H9 (cell line): ENCODE data around the gene ARAP1. TPM values are rescaled to one million over a fixed set of nuclear protein-coding genes. Genes with fewer than 3 reads are reported as not detected.

ENCODE experiments used
- DNase-seq: peaks from one replicate; pipeline ENCODE4 v3.0.0-alpha.2; 2017
- H2AFZ ChIP-seq: one replicate; pipeline ENCODE4 v1.6.1; 2013; ENCODE audit warnings: mild to moderate bottlenecking, low read length, control low read depth, moderate library complexity
- H2AK5ac ChIP-seq: 2 replicates; pipeline ENCODE4 v1.6.1; 2013; ENCODE audit warnings: low read length, control low read depth, mixed read lengths; ENCODE audit not compliant: insufficient read length
- H2BK120ac ChIP-seq: one replicate; pipeline ENCODE4 v1.6.1; 2013; ENCODE audit warnings: low read depth, mild to moderate bottlenecking, low read length, control low read depth, inconsistent platforms; ENCODE audit not compliant: poor library complexity, severe bottlenecking
- H2BK12ac ChIP-seq: 2 replicates; pipeline ENCODE4 v1.6.1; 2013; ENCODE audit warnings: low read length, control low read depth, mixed read lengths, low read depth; ENCODE audit not compliant: insufficient read length
- H2BK15ac ChIP-seq: 2 replicates; pipeline ENCODE4 v1.6.1; 2013; ENCODE audit warnings: low read depth, low read length, control low read depth
- H2BK20ac ChIP-seq: one replicate; pipeline ENCODE4 v1.6.1; 2013; ENCODE audit warnings: low read depth, mild to moderate bottlenecking, low read length, control low read depth, inconsistent platforms; ENCODE audit not compliant: poor library complexity, severe bottlenecking
- H2BK5ac ChIP-seq: 2 replicates; pipeline ENCODE4 v1.6.1; 2013; ENCODE audit warnings: low read length, control low read depth, mixed read lengths; ENCODE audit not compliant: insufficient read length
- H3K14ac ChIP-seq: 2 replicates; pipeline ENCODE4 v1.6.1; 2013; ENCODE audit warnings: low read length, control low read depth; ENCODE audit not compliant: insufficient read depth
- H3K18ac ChIP-seq: 2 replicates; pipeline ENCODE4 v1.6.1; 2013; ENCODE audit warnings: low read depth, mild to moderate bottlenecking, mixed read lengths, low read length, control low read depth; ENCODE audit not compliant: insufficient read length
- H3K23ac ChIP-seq: 2 replicates; pipeline ENCODE4 v1.6.1; 2013; ENCODE audit warnings: low read length, control low read depth, mixed read lengths, low read depth; ENCODE audit not compliant: insufficient read length
- H3K23me2 ChIP-seq: 2 replicates; pipeline ENCODE4 v1.6.1; 2013; ENCODE audit warnings: low read depth, mild to moderate bottlenecking, mixed read lengths, low read length, control low read depth; ENCODE audit not compliant: insufficient read length, poor library complexity, severe bottlenecking
- H3K27ac ChIP-seq: 2 replicates; pipeline ENCODE4 v1.5.1; 2013; ENCODE audit warnings: low read length, control low read depth, mixed read lengths, low read depth; ENCODE audit not compliant: insufficient read length
- H3K27me3 ChIP-seq: 2 replicates; pipeline ENCODE4 v1.6.1; 2013; ENCODE audit warnings: low read length, control low read depth, inconsistent platforms; ENCODE audit not compliant: insufficient read depth
- H3K4ac ChIP-seq: 2 replicates; pipeline ENCODE4 v1.6.1; 2013; ENCODE audit warnings: low read depth, mild to moderate bottlenecking, control low read depth, inconsistent platforms, low read length, moderate library complexity
- H3K4me1 ChIP-seq: 2 replicates; pipeline ENCODE4 v1.6.1; 2013; ENCODE audit warnings: low read length, control low read depth, inconsistent platforms; ENCODE audit not compliant: insufficient read depth
- H3K4me2 ChIP-seq: 2 replicates; pipeline ENCODE4 v1.6.1; 2013; ENCODE audit warnings: low read length, control low read depth, mixed read lengths; ENCODE audit not compliant: insufficient read length, insufficient read depth
- H3K56ac ChIP-seq: 2 replicates; pipeline ENCODE4 v1.6.1; 2013; ENCODE audit warnings: low read depth, mild to moderate bottlenecking, mixed read lengths, low read length, control low read depth; ENCODE audit not compliant: insufficient read length
- H3K79me1 ChIP-seq: 2 replicates; pipeline ENCODE4 v1.6.1; 2013; ENCODE audit warnings: low read depth, mild to moderate bottlenecking, moderate library complexity, low read length, control low read depth, inconsistent platforms; ENCODE audit not compliant: insufficient read depth, poor library complexity, severe bottlenecking
- H3K79me2 ChIP-seq: 2 replicates; pipeline ENCODE4 v1.6.1; 2013; ENCODE audit warnings: low read length, control low read depth, inconsistent platforms; ENCODE audit not compliant: insufficient read depth
- H3K9ac ChIP-seq: 2 replicates; pipeline ENCODE4 v1.6.1; 2013; ENCODE audit warnings: low read length, control low read depth, mixed read lengths; ENCODE audit not compliant: insufficient read length; ENCODE audit errors: extremely low read depth
- H3K9me3 ChIP-seq: one replicate; pipeline ENCODE4 v1.6.1; 2013; ENCODE audit warnings: low read depth, low read length, inconsistent platforms; ENCODE audit not compliant: control insufficient read depth
- H3T11ph ChIP-seq: one replicate; pipeline ENCODE4 v1.6.1; 2013; ENCODE audit warnings: mild to moderate bottlenecking, low read length, control low read depth, inconsistent platforms
- H4K20me1 ChIP-seq: one replicate; pipeline ENCODE4 v1.6.1; 2013; ENCODE audit not compliant: control insufficient read depth, insufficient read length, insufficient read depth
- H4K5ac ChIP-seq: 2 replicates; pipeline ENCODE4 v1.6.1; 2013; ENCODE audit warnings: low read depth, mild to moderate bottlenecking, mixed read lengths, low read length, control low read depth; ENCODE audit not compliant: insufficient read length
- H4K8ac ChIP-seq: replicated peaks from 2 replicates; pipeline ENCODE4 v1.6.1; 2013; ENCODE audit warnings: low read length, control low read depth, mixed read lengths, low read depth; ENCODE audit not compliant: insufficient read length
- H4K91ac ChIP-seq: 2 replicates; pipeline ENCODE4 v1.6.1; 2013; ENCODE audit warnings: low read depth, mild to moderate bottlenecking, moderate library complexity, mixed read lengths, low read length, control low read depth; ENCODE audit not compliant: insufficient read length
- H3K27ac Mint-ChIP-seq, 3 experiments: 2 replicates in 2 of 3; 3 replicates in 1 of 3; pipeline ENCODE4 v1.8.0; 2020 to 2021; ENCODE audit warnings: mixed read lengths in 3 of 3, mild to moderate bottlenecking in 1 of 3, moderate library complexity in 1 of 3
- H3K27me3 Mint-ChIP-seq: 2 replicates; pipeline ENCODE4 v1.8.0; 2021; ENCODE audit warnings: low read depth, mild to moderate bottlenecking, moderate library complexity, mixed read lengths
- H3K36me3 Mint-ChIP-seq, 3 experiments: 2 replicates in 2 of 3; 3 replicates in 1 of 3; pipeline ENCODE4 v1.8.0; 2020 to 2021; ENCODE audit warnings: low read depth in 3 of 3, mixed read lengths in 3 of 3; ENCODE audit not compliant: insufficient read depth in 1 of 3
- H3K4me1 Mint-ChIP-seq, 2 experiments: 2 replicates each; pipeline ENCODE4 v1.8.0; 2020; ENCODE audit warnings: mixed read lengths in 2 of 2
- H3K4me3 Mint-ChIP-seq, 2 experiments: 2 replicates in 1 of 2; 3 replicates in 1 of 2; pipeline ENCODE4 v1.8.0; 2020 to 2021; ENCODE audit warnings: mild to moderate bottlenecking in 2 of 2, mixed read lengths in 2 of 2, moderate library complexity in 1 of 2
- H3K9me3 Mint-ChIP-seq, 2 experiments: 2 replicates in 1 of 2; 3 replicates in 1 of 2; pipeline ENCODE4 v1.8.0; 2020; ENCODE audit warnings: mild to moderate bottlenecking in 2 of 2, mixed read lengths in 2 of 2, moderate library complexity in 1 of 2
- WGBS: extraction: QIAGEN DNeasy Blood & Tissue Kit; methylation state at CpG from one replicate; pipeline ENCODE4 v1.1.7; 2013; ENCODE audit warnings: missing lambda C conversion rate, low lambda C conversion rate, mixed read lengths; ENCODE audit not compliant: insufficient read length; ENCODE audit errors: extremely low coverage; 5-methylcytosine and 5-hydroxymethylcytosine counted together
- total RNA-seq: library from RNA; stranded (reverse); gene quantifications from 2 replicates; pipeline ENCODE4 v1.2.1, GENCODE V29; 2021
- TF ChIP-seq, protein P1 (sequence below): fragments of 200-600 bp; sonication (generic); conservative IDR thresholded peaks from 3 replicates; pipeline ENCODE4 v1.8.0; 2021; ENCODE audit warnings: antibody characterized with exemption, mild to moderate bottlenecking

Gene ARAP1
- total RNA-seq, 1 experiment from 2014 or later = 59.4 TPM

DNA sequence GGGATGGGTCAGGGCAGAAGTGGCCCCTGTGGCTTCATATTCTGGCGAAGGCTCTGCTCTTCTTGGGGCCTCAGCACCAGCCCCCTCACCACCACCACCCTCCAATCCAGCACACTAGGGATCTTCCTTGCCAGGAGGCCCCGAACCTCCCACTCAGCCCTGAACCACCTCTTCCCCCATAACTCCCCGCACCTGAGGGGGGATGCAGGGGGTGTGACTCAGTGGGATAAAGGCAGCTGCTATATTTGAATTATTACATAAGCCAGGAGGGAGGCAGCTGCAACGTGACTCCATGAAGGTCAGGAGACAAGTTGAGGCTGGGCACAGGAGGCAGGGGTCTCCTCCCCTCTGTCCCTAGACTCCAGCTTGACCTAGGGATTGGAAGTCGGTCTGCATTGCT lies 72.3 kb downstream of the ARAP1 start:
- H4K8ac ChIP-seq = no peak overlapping the region
- peaks cover 3% of the 10 kb centered on the region for H3K23me2 ChIP-seq
- TF ChIP-seq, protein P1, sequence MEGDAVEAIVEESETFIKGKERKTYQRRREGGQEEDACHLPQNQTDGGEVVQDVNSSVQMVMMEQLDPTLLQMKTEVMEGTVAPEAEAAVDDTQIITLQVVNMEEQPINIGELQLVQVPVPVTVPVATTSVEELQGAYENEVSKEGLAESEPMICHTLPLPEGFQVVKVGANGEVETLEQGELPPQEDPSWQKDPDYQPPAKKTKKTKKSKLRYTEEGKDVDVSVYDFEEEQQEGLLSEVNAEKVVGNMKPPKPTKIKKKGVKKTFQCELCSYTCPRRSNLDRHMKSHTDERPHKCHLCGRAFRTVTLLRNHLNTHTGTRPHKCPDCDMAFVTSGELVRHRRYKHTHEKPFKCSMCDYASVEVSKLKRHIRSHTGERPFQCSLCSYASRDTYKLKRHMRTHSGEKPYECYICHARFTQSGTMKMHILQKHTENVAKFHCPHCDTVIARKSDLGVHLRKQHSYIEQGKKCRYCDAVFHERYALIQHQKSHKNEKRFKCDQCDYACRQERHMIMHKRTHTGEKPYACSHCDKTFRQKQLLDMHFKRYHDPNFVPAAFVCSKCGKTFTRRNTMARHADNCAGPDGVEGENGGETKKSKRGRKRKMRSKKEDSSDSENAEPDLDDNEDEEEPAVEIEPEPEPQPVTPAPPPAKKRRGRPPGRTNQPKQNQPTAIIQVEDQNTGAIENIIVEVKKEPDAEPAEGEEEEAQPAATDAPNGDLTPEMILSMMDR = no peak
- H2BK5ac ChIP-seq = no peak overlapping the region
- H3K27ac Mint-ChIP-seq = no peak overlapping the region
- no peak overlapping the region for H3K9ac ChIP-seq
- no peak overlapping the region for H3K27ac ChIP-seq
- peaks cover 0 to 2% (median 0%) of the 10 kb centered on the region in 3 experiments; a peak in 3 of 7 replicates for H3K36me3 Mint-ChIP-seq
- no peaks in the 10 kb centered on the region for H3K79me1 ChIP-seq
- H2BK20ac ChIP-seq = no peak overlapping the region
- no peak overlapping the region for H3K56ac ChIP-seq
- H3K4ac ChIP-seq = no peak overlapping the region
- H3K79me2 ChIP-seq = no peaks in the 10 kb centered on the region
- H3K27me3 ChIP-seq = peaks cover 4% of the 10 kb centered on the region; the same call in 1 of the 2 replicates
- no peak overlapping the region for H4K5ac ChIP-seq
- no peak overlapping the region for H4K91ac ChIP-seq
- H3K23ac ChIP-seq = no peak overlapping the region
- H3K14ac ChIP-seq = no peak overlapping the region
- H2AFZ ChIP-seq = no peak overlapping the region
- DNase-seq = no peak
- no peak overlapping the region for H3K4me2 ChIP-seq
- peaks cover 66% of the 10 kb centered on the region for H3K27me3 Mint-ChIP-seq
- no peak overlapping the region for H2BK12ac ChIP-seq
- no peak overlapping the region for H3K4me3 Mint-ChIP-seq
- no peak overlapping the region for H2BK15ac ChIP-seq
- H3K4me1 Mint-ChIP-seq = peaks cover 44 to 56% of the 10 kb centered on the region in 2 experiments
- no peak overlapping the region for H2BK120ac ChIP-seq
- no peak overlapping the region for H2AK5ac ChIP-seq
- H3K9me3 Mint-ChIP-seq = no peaks in the 10 kb centered on the region; a peak in 2 of 5 replicates
- no peak overlapping the region for H3T11ph ChIP-seq
- H4K20me1 ChIP-seq = no peaks in the 10 kb centered on the region
- H3K18ac ChIP-seq = no peak overlapping the region
- H3K9me3 ChIP-seq = no peaks in the 10 kb centered on the region
- no peaks in the 10 kb centered on the region; the same call in 1 of the 2 replicates for H3K4me1 ChIP-seq
- WGBS = no CpG with 5 or more reads among the region's 5 CpGs
